Loucy (cell line): ENCODE measurements around the gene CASQ2.

Source experiments
- H2AFZ ChIP-seq: fragments of 200-600 bp; sonication (generic); 2 replicates; pipeline ENCODE4 v1.6.0; 2016; ENCODE audit warnings: antibody characterized with exemption, mild to moderate bottlenecking, low read length, moderate library complexity
- H3F3A ChIP-seq: fragments of 200-600 bp; 2 replicates; pipeline ENCODE4 v1.6.0; 2016; ENCODE audit warnings: antibody characterized with exemption, low read depth, mild to moderate bottlenecking
- H3K27me3 ChIP-seq: fragments of 200-600 bp; sonication (generic); 2 replicates; pipeline ENCODE4 v1.6.1; 2014; ENCODE audit warnings: low read length, mild to moderate bottlenecking; ENCODE audit not compliant: insufficient read depth, poor library complexity, severe bottlenecking
- H3K36me3 ChIP-seq: fragments of 200-600 bp; sonication (generic); 2 replicates; pipeline ENCODE4 v1.6.1; 2016; ENCODE audit warnings: low read length; ENCODE audit not compliant: insufficient read depth
- H3K4me1 ChIP-seq: fragments of 200-600 bp; sonication (generic); 2 replicates; pipeline ENCODE4 v1.5.1; 2014; ENCODE audit warnings: low read length, mild to moderate bottlenecking; ENCODE audit not compliant: insufficient read depth, poor library complexity, severe bottlenecking
- H3K4me2 ChIP-seq: fragments of 200-600 bp; sonication (generic); 2 replicates; pipeline ENCODE4 v1.6.0; 2014; ENCODE audit warnings: antibody characterized with exemption, low read length, low read depth, mild to moderate bottlenecking; ENCODE audit not compliant: poor library complexity, severe bottlenecking
- H3K4me3 ChIP-seq: fragments of 200-600 bp; sonication (generic); 2 replicates; pipeline ENCODE4 v1.5.1; 2014; ENCODE audit warnings: low read length, mild to moderate bottlenecking, mixed read lengths; ENCODE audit not compliant: poor library complexity, severe bottlenecking
- H3K79me2 ChIP-seq: fragments of 200-600 bp; sonication (generic); 2 replicates; pipeline ENCODE4 v1.6.1; 2014; ENCODE audit warnings: low read length; ENCODE audit not compliant: insufficient read depth
- H3K9ac ChIP-seq: fragments of 200-600 bp; sonication (generic); 2 replicates; pipeline ENCODE4 v1.6.0; 2014; ENCODE audit warnings: mild to moderate bottlenecking, low read depth, low read length, moderate library complexity; ENCODE audit not compliant: poor library complexity, severe bottlenecking
- H3K9me2 ChIP-seq: fragments of 200-600 bp; sonication (generic); replicated peaks from 2 replicates; pipeline ENCODE4 v1.6.1; 2016; ENCODE audit warnings: low read depth, low read length, mixed read lengths
- H3K9me3 ChIP-seq: fragments of 200-600 bp; sonication (generic); 2 replicates; pipeline ENCODE4 v1.6.1; 2014; ENCODE audit warnings: mild to moderate bottlenecking, antibody characterized with exemption, low read length, low read depth; ENCODE audit not compliant: insufficient read depth
- H4K20me1 ChIP-seq: fragments of 200-600 bp; sonication (generic); 2 replicates; pipeline ENCODE4 v1.6.0; 2014; ENCODE audit warnings: antibody characterized with exemption, low read length, mild to moderate bottlenecking; ENCODE audit not compliant: insufficient read depth, poor library complexity, severe bottlenecking
- CTCF ChIP-seq: fragments of 200-600 bp; sonication (generic); conservative IDR thresholded peaks from 2 replicates; pipeline ENCODE4 v1.5.1; 2014; ENCODE audit warnings: mild to moderate bottlenecking, antibody characterized with exemption, low read length
- EZH2phosphoT487 ChIP-seq: fragments of 200-600 bp; IDR thresholded peaks from 2 replicates; pipeline ENCODE4 v1.6.1; 2018; ENCODE audit warnings: antibody characterized with exemption, mild to moderate bottlenecking, moderate library complexity, borderline replicate concordance

CASQ2 gene

GRCh38 chr1:115692224-115692623 is 76.3 kb downstream of the CASQ2 start:
- H3K4me3 ChIP-seq, result no peak overlapping the region
- no peaks in the 10 kb centered on the region for H3K9me3 ChIP-seq
- peaks cover 55% of the 10 kb centered on the region; the same call in 1 of the 2 replicates for H3K36me3 ChIP-seq
- H2AFZ ChIP-seq, result no peak overlapping the region
- TF ChIP-seq CTCF (no peak), EZH2phosphoT487 (no peak)
- H4K20me1 ChIP-seq, result no peaks in the 10 kb centered on the region
- H3K4me1 ChIP-seq, result no peaks in the 10 kb centered on the region
- no peak overlapping the region for H3K9ac ChIP-seq
- no peaks in the 10 kb centered on the region for H3K27me3 ChIP-seq
- no peaks in the 10 kb centered on the region for H3F3A ChIP-seq
- no peak overlapping the region for H3K4me2 ChIP-seq
- no peaks in the 10 kb centered on the region for H3K79me2 ChIP-seq
- no peaks in the 10 kb centered on the region for H3K9me2 ChIP-seq

- Histone ChIP-seq H2AFZ (no peak overlapping the region), H3K9me2 (no peaks in the 10 kb centered on the region), H3K9ac (no peak overlapping the region), H3K4me2 (no peak overlapping the region), H3K27me3 (no peaks in the 10 kb centered on the region), H3F3A (no peaks in the 10 kb centered on the region), H3K36me3 (peaks cover 68% of the 10 kb centered on the region; the same call in 1 of the 2 replicates), H4K20me1 (no peaks in the 10 kb centered on the region), H3K79me2 (no peaks in the 10 kb centered on the region), H3K4me3 (no peak overlapping the region), H3K9me3 (no peaks in the 10 kb centered on the region), H3K4me1 (no peaks in the 10 kb centered on the region)
- TF ChIP-seq EZH2phosphoT487 (no peak), CTCF (no peak)
Observed at GRCh38 chr1:115690972-115691371, 77.5 kb downstream of the CASQ2 start.

- Histone ChIP-seq H3K9ac (no peak overlapping the region), H3F3A (no peaks in the 10 kb centered on the region), H2AFZ (no peak overlapping the region), H3K36me3 (peaks cover 92% of the 10 kb centered on the region), H3K27me3 (no peaks in the 10 kb centered on the region), H3K9me3 (no peaks in the 10 kb centered on the region), H3K9me2 (no peaks in the 10 kb centered on the region), H4K20me1 (no peaks in the 10 kb centered on the region), H3K79me2 (no peaks in the 10 kb centered on the region), H3K4me1 (peaks cover 5% of the 10 kb centered on the region), H3K4me2 (no peak overlapping the region), H3K4me3 (no peak overlapping the region)
- no peak for TF ChIP-seq EZH2phosphoT487
- no peak for TF ChIP-seq CTCF
Observed at GRCh38 chr1:115687744-115688143, 80.8 kb downstream of the CASQ2 start.
